Measurements from ENCODE around the gene MIGA2.
A peak's percentile ranks its signal among the peaks of the same experiment; 100 is the strongest.

The MIGA2 gene

DNA sequence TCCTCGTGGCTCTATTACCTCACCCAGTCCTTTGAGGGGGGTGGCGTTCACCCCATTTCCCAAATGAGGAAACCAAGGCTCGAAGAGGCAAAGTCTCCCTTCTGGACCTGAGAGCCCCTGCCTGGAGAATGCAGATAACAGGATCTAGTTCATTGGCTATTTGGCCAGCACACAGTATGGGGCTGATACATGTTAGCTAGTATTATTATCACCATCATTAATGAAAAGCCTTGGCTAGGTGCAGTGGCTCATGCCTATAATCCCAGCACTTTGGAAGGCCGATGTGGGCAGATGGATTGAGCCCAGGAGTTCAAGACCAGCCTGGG, 12.6 kb upstream of the MIGA2 start:
- H3K27ac ChIP-seq: peak overlapping the region; percentile 97; the same call in 1 of the 2 replicates
- TF ChIP-seq CTCF (conservative IDR thresholded peaks at IDR 0.05): no peak

GRCh38 chr9:129026442-129027223, 9.8 kb upstream of the MIGA2 start:
- no peak for TF ChIP-seq CTCF (conservative IDR thresholded peaks at IDR 0.05)
- H3K27ac ChIP-seq: peak overlapping the region; percentile 97

DNA sequence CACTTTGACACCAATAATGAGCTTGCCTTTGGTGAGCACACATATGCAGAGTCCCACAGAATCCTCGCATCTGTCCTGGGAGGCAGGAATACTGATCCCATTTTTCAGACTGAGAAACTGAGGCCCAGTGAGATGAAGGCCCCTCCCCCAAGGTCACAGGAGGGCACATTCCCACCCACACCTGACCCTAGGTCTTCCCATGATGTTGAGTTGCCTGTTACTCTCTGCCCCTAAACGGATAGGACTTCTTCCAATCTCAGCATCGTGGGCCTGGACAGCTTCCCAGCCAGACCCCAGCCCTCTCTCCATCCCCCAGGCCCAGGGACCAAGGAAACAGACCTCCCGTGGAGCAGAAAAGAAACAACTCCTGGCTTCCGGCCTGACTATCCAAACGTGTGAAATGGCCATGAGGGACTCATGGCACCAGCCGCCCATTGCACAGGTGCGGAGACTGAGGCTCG, 9.2 kb upstream of the MIGA2 start:
- peak overlapping the region; percentile 97 for H3K27ac ChIP-seq
- TF ChIP-seq CTCF (conservative IDR thresholded peaks at IDR 0.05): no peak

- TF ChIP-seq CTCF (conservative IDR thresholded peaks at IDR 0.05): no peak
- peak overlapping the region; percentile 97 for H3K27ac ChIP-seq
These were observed 8.7 kb upstream of the MIGA2 start for GRCh38 chr9:129027685-129028191.

GRCh38 chr9:129028192-129028966, 8.0 kb upstream of the MIGA2 start, which contains the start of gene SH3GLB2:
TSS of gene SH3GLB2 (minus strand) at chr9:129028331. CDS start at chr9:129028154, 177 bp downstream.
- TF ChIP-seq CTCF (conservative IDR thresholded peaks at IDR 0.05): peak; percentile 98
- H3K27ac ChIP-seq: peak within 1 kb of the TSS; percentile 97

DNA sequence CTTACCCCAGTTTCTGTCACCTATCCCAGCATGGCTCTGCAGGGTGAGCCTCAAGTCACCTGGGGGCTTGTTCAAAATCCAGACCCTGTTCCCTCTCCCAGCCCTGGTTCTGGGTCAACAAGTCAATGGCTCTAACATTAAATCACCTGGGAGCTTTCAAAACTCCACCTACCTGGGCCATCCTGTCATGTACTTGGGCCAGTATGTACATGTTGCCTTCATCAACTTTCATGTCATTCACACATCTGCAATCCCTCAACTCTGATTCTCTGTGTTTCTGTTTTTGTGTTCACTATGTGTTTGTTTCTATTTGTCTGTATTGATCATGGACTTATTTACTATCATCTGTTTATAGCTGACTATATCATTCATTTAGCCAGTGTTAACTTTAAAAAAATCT, 6.2 kb upstream of the MIGA2 start:
- H3K27ac ChIP-seq: no peak overlapping the region
- no peak for TF ChIP-seq CTCF (conservative IDR thresholded peaks at IDR 0.05)

DNA sequence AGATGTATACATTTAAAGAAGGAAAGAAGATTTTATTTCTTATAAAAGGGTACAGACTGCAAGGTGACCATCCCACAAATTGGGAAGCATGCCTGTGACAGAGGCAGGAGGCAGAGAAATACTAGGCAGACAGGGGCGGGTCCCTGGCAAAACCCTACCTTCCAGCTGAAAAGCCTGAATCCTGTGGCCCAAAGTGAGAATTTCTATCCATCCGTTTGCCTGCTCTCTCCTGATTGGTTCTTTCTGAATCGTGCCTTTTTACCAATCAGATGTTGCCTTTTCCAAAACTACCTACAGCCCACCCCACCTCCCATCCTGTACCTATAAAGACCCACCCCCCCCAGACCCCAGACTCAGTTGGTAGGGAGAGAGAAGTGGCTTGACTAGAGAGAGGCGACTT, 4.9 kb upstream of the MIGA2 start:
- TF ChIP-seq CTCF (conservative IDR thresholded peaks at IDR 0.05): no peak
- H3K27ac ChIP-seq: no peak overlapping the region
